Prostate gland (tissue), 2 donors: Measurements from ENCODE around the gene BCAT1. TPM values are rescaled to one million over a fixed set of nuclear protein-coding genes. Genes with fewer than 3 reads are reported as not detected.
"Not testable (repeated sequence)": the region's sequence is repeated elsewhere in the genome, so short reads cannot be mapped to it uniquely, and the experiment has no call there.

ENCODE experiments used
- DNase-seq: peaks from one replicate; pipeline ENCODE4 v3.0.0-alpha.2; 2019; ENCODE audit warnings: low spot score
- H3K27ac ChIP-seq, 2 donors: fragments of 200-600 bp; sonication (generic); 2 replicates each; pipeline ENCODE4 v1.5.1; 2017 to 2019
- H3K27me3 ChIP-seq: fragments of 200-600 bp; sonication (generic); replicated peaks from 2 replicates; pipeline ENCODE4 v1.5.1; 2019; ENCODE audit not compliant: insufficient read depth
- H3K36me3 ChIP-seq, 2 donors: fragments of 200-600 bp; sonication (generic); 1 replicate in 1 of 2; 2 replicates in 1 of 2; pipeline versions ENCODE4 v1.5.1 to v1.8.1; 2017 to 2019
- H3K4me1 ChIP-seq: fragments of 200-600 bp; sonication (generic); replicated peaks from 2 replicates; pipeline ENCODE4 v1.5.1; 2019
- H3K4me3 ChIP-seq, 2 donors: fragments of 200-600 bp; sonication (generic); 2 replicates each; pipeline ENCODE4 v1.5.1; 2017 to 2019
- H3K9me3 ChIP-seq: fragments of 200-600 bp; sonication (generic); 2 replicates; pipeline ENCODE4 v1.5.1; 2017
- CTCF ChIP-seq, 4 experiments: fragments of 200-600 bp in 2 of 4; fragments of 450-650 bp in 2 of 4; sonication (generic) in 2 of 4; IDR thresholded peaks; 1 replicate in 3 of 4; 2 replicates in 1 of 4; pipeline ENCODE4 v1.5.1; 2016 to 2019; ENCODE audit warnings: antibody characterized with exemption in 4 of 4, mild to moderate bottlenecking in 2 of 4, moderate library complexity in 2 of 4
- POLR2A ChIP-seq: fragments of 450-650 bp; IDR thresholded peaks from one replicate; pipeline ENCODE4 v1.6.1; 2016; ENCODE audit warnings: antibody characterized with exemption, mild to moderate bottlenecking
- POLR2AphosphoS5 ChIP-seq: sonication (generic); formaldehyde crosslinking; IDR thresholded peaks from one replicate; pipeline ENCODE4 v1.6.1; 2017; ENCODE audit warnings: antibody characterized with exemption
- WGBS: methylation state at CpG from one replicate; pipeline ENCODE4 v1.1.5; 2018; 5-methylcytosine and 5-hydroxymethylcytosine counted together
- intact Hi-C: fragments of 100-400 bp; cut with DNase I; formaldehyde crosslinking; loops from one replicate; pipeline ENCODE4 v1.14.2; 2022
- total RNA-seq, 2 donors: library from RNA; depleted of rRNA; stranded (reverse); fragments of >200 nt; gene quantifications; one replicate each; pipeline ENCODE4 v1.1.0, GENCODE V29; 2016

BCAT1 gene
- total RNA-seq, 2 donors from 2014 or later, result 0.59 to 43.1 TPM

- no peaks in the 10 kb centered on the region for H3K9me3 ChIP-seq
- TF ChIP-seq CTCF (IDR thresholded peaks at IDR 0.05), result no peak
- H3K27ac ChIP-seq, result no peak overlapping the region
- WGBS, result 85% methylated on average over 5 of the region's 5 CpGs
- H3K4me1 ChIP-seq, result no peaks in the 10 kb centered on the region
- H3K36me3 ChIP-seq, result no peaks in the 10 kb centered on the region
- H3K4me3 ChIP-seq, result no peak overlapping the region
- no peak for DNase-seq
- no peaks in the 10 kb centered on the region for H3K27me3 ChIP-seq
- intact Hi-C loops, result no loop called here
These were observed 68.2 kb downstream of the BCAT1 start for GRCh38 chr12:24880732-24881131.

GRCh38 chr12:24879644-24880043 lies 69.3 kb downstream of the BCAT1 start:
- intact Hi-C loops, result no loop called here
- Histone ChIP-seq H3K27ac (no peak overlapping the region), H3K4me1 (no peaks in the 10 kb centered on the region), H3K36me3 (no peaks in the 10 kb centered on the region), H3K27me3 (no peaks in the 10 kb centered on the region), H3K9me3 (no peaks in the 10 kb centered on the region), H3K4me3 (no peak overlapping the region)
- no peak for TF ChIP-seq POLR2AphosphoS5
- no peak for TF ChIP-seq CTCF (IDR thresholded peaks at IDR 0.05)
- TF ChIP-seq POLR2A, result no peak
- 65% methylated on average over 2 of the region's 2 CpGs for WGBS
- no peak for DNase-seq

- Histone ChIP-seq H3K36me3 (no peaks in the 10 kb centered on the region), H3K27me3 (no peaks in the 10 kb centered on the region), H3K27ac (no peak overlapping the region), H3K9me3 (no peaks in the 10 kb centered on the region), H3K4me3 (no peak overlapping the region), H3K4me1 (no peaks in the 10 kb centered on the region)
- intact Hi-C loops, result no loop called here
- no peak for DNase-seq
- WGBS, result 96% methylated on average over 3 of the region's 3 CpGs
- no peak for TF ChIP-seq CTCF (IDR thresholded peaks at IDR 0.05)
- TF ChIP-seq POLR2A, result no peak
- no peak for TF ChIP-seq POLR2AphosphoS5
These were observed 73.9 kb downstream of the BCAT1 start for GRCh38 chr12:24875014-24875413.

- no peak overlapping the region for H3K4me3 ChIP-seq
- H3K4me1 ChIP-seq, result no peaks in the 10 kb centered on the region
- DNase-seq, result no peak
- TF ChIP-seq CTCF (IDR thresholded peaks at IDR 0.05) (no peak), POLR2AphosphoS5 (no peak), POLR2A (no peak)
- no peaks in the 10 kb centered on the region for H3K27me3 ChIP-seq
- no peak overlapping the region for H3K27ac ChIP-seq
- intact Hi-C loops, result no loop called here
- WGBS, result 58% methylated on average over 1 of the region's 1 CpG
- H3K9me3 ChIP-seq, result no peaks in the 10 kb centered on the region
- no peaks in the 10 kb centered on the region for H3K36me3 ChIP-seq
These were observed 76.7 kb downstream of the BCAT1 start for GRCh38 chr12:24872211-24872610.

GRCh38 chr12:24866139-24866538 lies 82.8 kb downstream of the BCAT1 start:
- 94% methylated on average over 24 of the region's 24 CpGs for WGBS
- intact Hi-C loops, H3K4me3 ChIP-seq, DNase-seq, H3K27me3 ChIP-seq, H3K36me3 ChIP-seq, H3K27ac ChIP-seq, H3K9me3 ChIP-seq, H3K4me1 ChIP-seq: not testable (repeated sequence)

- Histone ChIP-seq H3K36me3 (no peaks in the 10 kb centered on the region), H3K4me3 (no peak overlapping the region), H3K27ac (no peak overlapping the region), H3K27me3 (no peaks in the 10 kb centered on the region), H3K9me3 (no peaks in the 10 kb centered on the region), H3K4me1 (no peaks in the 10 kb centered on the region)
- no peak for DNase-seq
- TF ChIP-seq CTCF (IDR thresholded peaks at IDR 0.05) (no peak), POLR2A (no peak), POLR2AphosphoS5 (no peak)
- intact Hi-C loops, result no loop called here
These were observed 84.1 kb downstream of the BCAT1 start for GRCh38 chr12:24864796-24865125.
